GM12892 (cell line): ENCODE measurements around the gene SLC4A1.

Source experiments
- POLR2A ChIP-seq: IDR thresholded peaks from 2 replicates; pipeline ENCODE4 v1.6.1; 2011; ENCODE audit warnings: low read depth, low read length, control low read depth
- TAF1 ChIP-seq: IDR thresholded peaks from 2 replicates; pipeline ENCODE4 v1.6.1; 2011; ENCODE audit warnings: low read depth, mild to moderate bottlenecking, control low read depth, low read length, borderline replicate concordance

DNA sequence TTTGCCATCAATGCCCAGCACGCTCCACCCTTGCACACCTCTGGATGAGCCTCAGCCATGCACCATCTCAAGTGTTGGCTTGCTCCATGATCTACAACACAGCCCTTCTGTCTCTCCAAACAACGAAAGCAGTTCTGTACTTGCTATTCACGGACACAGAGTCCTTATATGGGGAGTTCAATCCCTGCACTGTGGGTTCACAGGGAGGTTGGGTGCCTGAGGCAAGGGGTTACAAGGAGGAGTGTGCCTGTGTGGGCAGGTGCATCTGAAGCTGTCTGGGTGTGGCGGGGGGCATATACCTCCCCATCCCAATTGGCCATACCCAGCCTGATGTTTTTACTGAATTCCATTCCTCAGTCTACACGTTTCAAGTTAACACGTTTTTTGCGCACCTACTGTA, 46.1 kb upstream of the SLC4A1 start:
- TF ChIP-seq TAF1 = no peak
- no peak for TF ChIP-seq POLR2A
